PC-3 (cell line): ENCODE measurements around the gene BTBD18. TPM values are rescaled to one million over a fixed set of nuclear protein-coding genes. Genes with fewer than 3 reads are reported as not detected.

Experiments
- ATAC-seq: fragments of 200-7000 bp; cut with Tn5 transposase; 2 replicates; pipeline ENCODE4 v1.9.1; 2020; ENCODE audit warnings: mild to moderate bottlenecking, moderate library complexity
- BruUV-seq: library from RNA; stranded (reverse); fragments of 400-500 nt; replicated peaks from 2 replicates; lab custom pipeline; 2021; lab: Mats Ljungman, UMichigan
- CTCF ChIA-PET: fragments of 300-600 bp; sonication (Branson Sonifier 250); formaldehyde crosslinking; loops from one replicate; lab custom pipeline; 2022; ENCODE audit warnings: antibody characterized with exemption; lab: Charles Lee
- POLR2A ChIA-PET: fragments of 300-600 bp; sonication (Branson Sonifier 250); formaldehyde crosslinking; loops from one replicate; lab custom pipeline; 2022; ENCODE audit warnings: antibody characterized with exemption; ENCODE audit not compliant: unreplicated experiment; lab: Charles Lee
- DNase-seq: peaks from one replicate; pipeline ENCODE4 v3.0.0-alpha.2; 2015
- H2AFZ ChIP-seq: fragments of 300-600 bp; sonication (generic); 2 replicates; pipeline ENCODE4 v1.6.0; 2016; ENCODE audit warnings: antibody characterized with exemption, low read length
- H3F3A ChIP-seq: fragments of 300-600 bp; sonication (generic); one replicate; pipeline ENCODE4 v1.6.0; 2017; ENCODE audit warnings: antibody characterized with exemption, low read length, control low read depth, mild to moderate bottlenecking; ENCODE audit not compliant: unreplicated experiment
- H3K27ac ChIP-seq: fragments of 300-600 bp; sonication (generic); 2 replicates; pipeline ENCODE4 v1.5.1; 2016; ENCODE audit warnings: mild to moderate bottlenecking, low read length
- H3K27me3 ChIP-seq: fragments of 300-600 bp; sonication (generic); 2 replicates; pipeline ENCODE4 v1.6.1; 2016; ENCODE audit warnings: low read length, mixed read lengths
- H3K36me3 ChIP-seq: fragments of 300-600 bp; sonication (generic); 2 replicates; pipeline ENCODE4 v1.6.1; 2016; ENCODE audit warnings: low read depth, mixed run types, low read length, mixed read lengths
- H3K4me1 ChIP-seq: fragments of 300-600 bp; sonication (generic); 2 replicates; pipeline ENCODE4 v1.5.1; 2016; ENCODE audit warnings: low read length; ENCODE audit not compliant: insufficient read depth
- H3K4me2 ChIP-seq: fragments of 300-600 bp; sonication (generic); 2 replicates; pipeline ENCODE4 v1.6.0; 2016; ENCODE audit warnings: low read length
- H3K4me3 ChIP-seq: fragments of 300-600 bp; sonication (generic); 2 replicates; pipeline ENCODE4 v1.5.1; 2016; ENCODE audit warnings: mild to moderate bottlenecking, low read length, mixed read lengths
- H3K79me2 ChIP-seq: fragments of 300-600 bp; sonication (generic); 2 replicates; pipeline ENCODE4 v1.6.1; 2017; ENCODE audit warnings: low read length, mixed read lengths
- H3K9ac ChIP-seq: fragments of 300-600 bp; sonication (generic); 2 replicates; pipeline ENCODE4 v1.6.0; 2016; ENCODE audit warnings: mild to moderate bottlenecking, low read length
- H3K9me2 ChIP-seq: fragments of 300-600 bp; sonication (generic); replicated peaks from 2 replicates; pipeline ENCODE4 v1.6.1; 2016; ENCODE audit warnings: mixed run types, low read length, mixed read lengths
- H3K9me3 ChIP-seq: fragments of 300-600 bp; sonication (generic); 2 replicates; pipeline ENCODE4 v1.6.1; 2016; ENCODE audit warnings: low read length, mixed read lengths
- H4K20me1 ChIP-seq: fragments of 300-600 bp; sonication (generic); 2 replicates; pipeline ENCODE4 v1.6.1; 2016; ENCODE audit warnings: low read length, mixed read lengths
- CTCF ChIP-seq: fragments of 300-600 bp; sonication (generic); conservative IDR thresholded peaks from 2 replicates; pipeline ENCODE4 v1.5.1; 2017; ENCODE audit warnings: antibody characterized with exemption, low read depth, mild to moderate bottlenecking, low read length
- EZH2 ChIP-seq: fragments of 300-600 bp; sonication (generic); IDR thresholded peaks from one replicate; pipeline ENCODE4 v1.6.1; 2017; ENCODE audit warnings: antibody characterized with exemption, mild to moderate bottlenecking, low read length; ENCODE audit not compliant: unreplicated experiment
- EZH2phosphoT487 ChIP-seq: fragments of 300-600 bp; sonication (generic); IDR thresholded peaks from 2 replicates; pipeline ENCODE4 v1.6.1; 2018; ENCODE audit warnings: mild to moderate bottlenecking, antibody characterized with exemption, low read length, borderline replicate concordance
- intact Hi-C: fragments of 100-400 bp; cut with micrococcal nuclease; formaldehyde crosslinking; loops from 2 replicates; pipeline ENCODE4 v1.9.0; 2023
- total RNA-seq: library from RNA; depleted of rRNA; stranded (reverse); fragments of >200 nt; gene quantifications from 2 replicates; pipeline ENCODE4 v1.2.3, GENCODE V29; 2014

Gene BTBD18
- total RNA-seq, 1 experiment from 2014 or later: not detected

DNA sequence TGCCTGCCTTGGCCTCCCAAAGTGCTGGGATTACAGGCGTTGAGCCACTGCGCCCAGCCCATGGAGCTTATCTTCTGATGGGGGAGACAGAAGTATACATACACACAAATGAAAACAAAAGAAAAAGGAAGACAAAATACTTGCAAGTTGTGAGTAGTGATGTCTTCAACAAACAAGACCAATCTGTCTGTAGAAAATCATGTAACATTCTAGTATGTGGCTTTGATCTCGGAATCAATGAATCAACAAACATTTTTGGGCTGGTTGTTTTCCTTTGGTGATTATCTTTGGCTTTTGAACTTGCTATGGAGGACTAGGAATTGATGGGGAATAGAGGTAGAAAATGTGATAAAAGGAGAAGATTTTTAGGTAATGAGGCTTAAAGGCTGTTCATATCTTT is 6.6 kb upstream of the BTBD18 start:
- Histone ChIP-seq H3K9me2 (no peaks in the 10 kb centered on the region), H3K79me2 (peaks cover 16% of the 10 kb centered on the region), H3K27ac (no peak overlapping the region), H2AFZ (no peak overlapping the region), H4K20me1 (peaks cover 8% of the 10 kb centered on the region; the same call in 1 of the 2 replicates), H3K27me3 (no peaks in the 10 kb centered on the region), H3K4me1 (peaks cover 4% of the 10 kb centered on the region; the same call in 1 of the 2 replicates), H3K4me2 (no peak overlapping the region), H3K36me3 (no peaks in the 10 kb centered on the region), H3K4me3 (no peak overlapping the region), H3K9me3 (no peaks in the 10 kb centered on the region), H3F3A (no peaks in the 10 kb centered on the region), H3K9ac (no peak overlapping the region)
- no peak for ATAC-seq
- no peak for TF ChIP-seq EZH2phosphoT487
- TF ChIP-seq EZH2: no peak
- TF ChIP-seq CTCF: no peak
- DNase-seq: no peak
- ChIA-PET CTCF (interaction anchor here (2.3 kb wide), 1 partner anchor 43 kb away, joined by 13 read pairs; no protein-coding TSS in a partner anchor), POLR2A (no interaction called here)
- BruUV-seq: no TSS peak
- intact Hi-C loops: no loop called here

DNA sequence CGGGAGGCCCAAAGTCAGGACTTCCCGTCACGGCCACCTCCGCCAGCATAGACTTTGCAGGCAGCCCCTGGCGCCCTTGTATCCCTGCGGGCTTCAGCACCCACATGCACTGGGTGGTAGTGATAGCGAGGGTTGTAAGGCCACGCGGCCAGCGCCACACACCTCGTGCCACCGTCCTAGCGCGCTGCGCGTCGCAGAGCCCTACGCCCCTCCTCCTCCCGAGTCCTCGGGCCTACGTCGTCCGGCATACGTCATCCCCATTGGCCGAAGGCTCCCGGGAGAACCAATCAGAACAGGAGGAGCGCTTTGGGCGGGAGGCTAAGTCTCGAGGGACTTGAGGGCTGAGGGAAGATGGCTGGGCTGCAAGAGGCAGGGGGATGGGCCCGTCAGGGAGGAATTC is 1.3 kb upstream of the BTBD18 start:
- no peak overlapping the region for H3K4me3 ChIP-seq
- H3K4me2 ChIP-seq: no peak overlapping the region
- H3K27me3 ChIP-seq: no peaks in the 10 kb centered on the region
- ATAC-seq: no peak
- intact Hi-C loops: no loop called here
- ChIA-PET CTCF (interaction anchor here (0.7 to 2.7 kb wide), 3 partner anchors 41 to 47 kb away, joined by 4 to 46 read pairs (median 13); no protein-coding TSS in a partner anchor), POLR2A (no interaction called here)
- peaks cover 3% of the 10 kb centered on the region for H3F3A ChIP-seq
- no TSS peak for BruUV-seq
- H3K36me3 ChIP-seq: no peaks in the 10 kb centered on the region
- no peak for DNase-seq
- H4K20me1 ChIP-seq: no peaks in the 10 kb centered on the region
- no peak overlapping the region for H2AFZ ChIP-seq
- 0 out of 2 replicates have a peak, but pooled peaks cover 3% of the 10 kb centered on the region for H3K4me1 ChIP-seq
- H3K9me2 ChIP-seq: no peaks in the 10 kb centered on the region
- no peak overlapping the region for H3K27ac ChIP-seq
- no peaks in the 10 kb centered on the region for H3K9me3 ChIP-seq
- TF ChIP-seq EZH2phosphoT487: no peak
- no peak for TF ChIP-seq CTCF
- no peak for TF ChIP-seq EZH2
- no peaks in the 10 kb centered on the region for H3K79me2 ChIP-seq
- H3K9ac ChIP-seq: no peak overlapping the region

- no peaks in the 10 kb centered on the region for H3K27me3 ChIP-seq
- no peak for DNase-seq
- H3K27ac ChIP-seq: no peak overlapping the region
- ChIA-PET POLR2A (interaction anchor here (0.6 to 1.1 kb wide), 2 partner anchors 10 to 49 kb away, joined by 5 read pairs; no protein-coding TSS in a partner anchor), CTCF (interaction anchor here (0.5 to 2.7 kb wide), 9 partner anchors 9 to 763 kb away, joined by 3 to 46 read pairs (median 5); partner anchors contain the start of gene CTNND1)
- H3F3A ChIP-seq: peaks cover 5% of the 10 kb centered on the region
- intact Hi-C loops: loop anchor here (1.0 kb wide), 1 partner anchor 49 kb away; no protein-coding TSS in a partner anchor
- H3K4me2 ChIP-seq: no peak overlapping the region
- no peaks in the 10 kb centered on the region for H3K9me3 ChIP-seq
- H3K9me2 ChIP-seq: no peaks in the 10 kb centered on the region
- BruUV-seq: no TSS peak
- H3K4me1 ChIP-seq: 0 out of 2 replicates have a peak, but pooled peaks cover 3% of the 10 kb centered on the region
- ATAC-seq: peak; percentile 6; the same call in 1 of the 2 replicates
- no peaks in the 10 kb centered on the region for H3K36me3 ChIP-seq
- H3K4me3 ChIP-seq: no peak overlapping the region
- H2AFZ ChIP-seq: no peak overlapping the region
- no peak overlapping the region for H3K9ac ChIP-seq
- no peak for TF ChIP-seq EZH2phosphoT487
- no peak for TF ChIP-seq EZH2
- TF ChIP-seq CTCF: no peak
- H3K79me2 ChIP-seq: no peaks in the 10 kb centered on the region
- no peaks in the 10 kb centered on the region for H4K20me1 ChIP-seq
These were observed 443 bp downstream of the BTBD18 start for GRCh38 chr11:57751176-57751575.
